OCI-LY3 (cell line): ENCODE measurements around the gene SRD5A1.

ENCODE experiments used
- H2AFZ ChIP-seq: fragments of 200-600, 300-600 bp; shearing (Covaris generic); 2 replicates; pipeline ENCODE4 v1.6.0; 2014; ENCODE audit warnings: antibody characterized with exemption, low read depth, low read length
- H3K27ac ChIP-seq: fragments of 200-600, 300-600 bp; sonication (generic); 2 replicates; pipeline ENCODE4 v1.5.1; 2014; ENCODE audit warnings: mild to moderate bottlenecking, low read length, moderate library complexity, mixed read lengths
- H3K27me3 ChIP-seq: fragments of 200-600, 300-600 bp; sonication (generic); 2 replicates; pipeline ENCODE4 v1.6.1; 2014; ENCODE audit warnings: low read depth, low read length, mixed read lengths
- H3K36me3 ChIP-seq: fragments of 200-600, 300-600 bp; sonication (generic); replicated peaks from 2 replicates; pipeline ENCODE3; 2014; ENCODE audit warnings: low read depth, low read length, mixed read lengths
- H3K4me1 ChIP-seq: fragments of 300-600, 200-600 bp; sonication (generic); 2 replicates; pipeline ENCODE4 v1.6.1; 2014; ENCODE audit warnings: low read length, mixed read lengths
- H3K4me2 ChIP-seq: fragments of 200-600, 300-600 bp; sonication (generic); 2 replicates; pipeline ENCODE4 v1.6.1; 2014; ENCODE audit warnings: low read length, mixed read lengths
- H3K4me3 ChIP-seq: fragments of 300-600, 200-600 bp; sonication (generic); 2 replicates; pipeline ENCODE4 v1.5.1; 2014; ENCODE audit warnings: antibody characterized with exemption, mild to moderate bottlenecking, low read length, moderate library complexity
- H3K79me2 ChIP-seq: fragments of 300-600, 200-600 bp; shearing (Covaris generic); 2 replicates; pipeline ENCODE4 v1.6.1; 2014; ENCODE audit warnings: mild to moderate bottlenecking, low read length, mixed read lengths
- H3K9ac ChIP-seq: fragments of 300-600, 200-600 bp; shearing (Covaris generic); 2 replicates; pipeline ENCODE4 v1.6.0; 2014; ENCODE audit warnings: mild to moderate bottlenecking, low read length, moderate library complexity
- H3K9me3 ChIP-seq: fragments of 200-600, 300-600 bp; shearing (Covaris generic); 2 replicates; pipeline ENCODE4 v1.6.1; 2014; ENCODE audit warnings: low read length, mixed read lengths; ENCODE audit not compliant: insufficient read depth
- H4K20me1 ChIP-seq: fragments of 200-600, 300-600 bp; sonication (generic); 2 replicates; pipeline ENCODE4 v1.6.1; 2016; ENCODE audit warnings: low read length, mixed read lengths; ENCODE audit not compliant: insufficient read depth
- EZH2phosphoT487 ChIP-seq: fragments of 200-600 bp; shearing (Covaris generic); IDR thresholded peaks from 2 replicates; pipeline ENCODE4 v1.6.1; 2018; ENCODE audit warnings: antibody characterized with exemption, mixed run types, low read depth
- TF ChIP-seq, protein P1 (sequence below): fragments of 200-600, 300-600 bp; sonication (generic); IDR thresholded peaks from 2 replicates; pipeline ENCODE4 v1.5.1; 2014; ENCODE audit warnings: antibody characterized with exemption, low read length, low read depth

Gene SRD5A1

DNA sequence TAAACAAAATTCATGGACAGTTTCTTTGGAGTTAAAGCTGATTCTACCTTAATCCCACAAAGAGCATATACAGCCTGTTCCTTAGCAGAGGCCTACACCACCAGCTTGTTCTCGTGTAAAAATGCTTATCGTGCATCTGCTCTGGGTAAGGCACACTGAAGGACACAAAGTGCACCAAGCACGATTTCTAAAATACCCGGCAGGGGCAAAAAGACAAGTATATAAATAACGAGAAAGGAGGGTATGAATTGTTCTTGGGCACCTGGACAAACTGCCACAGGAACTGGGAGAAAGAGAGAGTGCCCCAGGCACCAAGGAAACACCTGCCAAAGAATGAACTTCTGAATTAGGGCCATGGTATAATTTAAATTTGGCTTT, 25.7 kb upstream of the SRD5A1 start:
- H3K79me2 ChIP-seq, result no peaks in the 10 kb centered on the region
- H3K4me2 ChIP-seq, result no peak overlapping the region
- no peaks in the 10 kb centered on the region for H3K9me3 ChIP-seq
- H3K4me3 ChIP-seq, result no peak overlapping the region
- TF ChIP-seq EZH2phosphoT487, result no peak
- TF ChIP-seq, protein P1, sequence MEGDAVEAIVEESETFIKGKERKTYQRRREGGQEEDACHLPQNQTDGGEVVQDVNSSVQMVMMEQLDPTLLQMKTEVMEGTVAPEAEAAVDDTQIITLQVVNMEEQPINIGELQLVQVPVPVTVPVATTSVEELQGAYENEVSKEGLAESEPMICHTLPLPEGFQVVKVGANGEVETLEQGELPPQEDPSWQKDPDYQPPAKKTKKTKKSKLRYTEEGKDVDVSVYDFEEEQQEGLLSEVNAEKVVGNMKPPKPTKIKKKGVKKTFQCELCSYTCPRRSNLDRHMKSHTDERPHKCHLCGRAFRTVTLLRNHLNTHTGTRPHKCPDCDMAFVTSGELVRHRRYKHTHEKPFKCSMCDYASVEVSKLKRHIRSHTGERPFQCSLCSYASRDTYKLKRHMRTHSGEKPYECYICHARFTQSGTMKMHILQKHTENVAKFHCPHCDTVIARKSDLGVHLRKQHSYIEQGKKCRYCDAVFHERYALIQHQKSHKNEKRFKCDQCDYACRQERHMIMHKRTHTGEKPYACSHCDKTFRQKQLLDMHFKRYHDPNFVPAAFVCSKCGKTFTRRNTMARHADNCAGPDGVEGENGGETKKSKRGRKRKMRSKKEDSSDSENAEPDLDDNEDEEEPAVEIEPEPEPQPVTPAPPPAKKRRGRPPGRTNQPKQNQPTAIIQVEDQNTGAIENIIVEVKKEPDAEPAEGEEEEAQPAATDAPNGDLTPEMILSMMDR, result no peak
- peaks cover 34% of the 10 kb centered on the region for H3K36me3 ChIP-seq
- no peaks in the 10 kb centered on the region for H3K4me1 ChIP-seq
- no peaks in the 10 kb centered on the region for H3K27me3 ChIP-seq
- H4K20me1 ChIP-seq, result no peaks in the 10 kb centered on the region
- no peak overlapping the region for H3K9ac ChIP-seq
- no peak overlapping the region for H2AFZ ChIP-seq
- H3K27ac ChIP-seq, result no peak overlapping the region

DNA sequence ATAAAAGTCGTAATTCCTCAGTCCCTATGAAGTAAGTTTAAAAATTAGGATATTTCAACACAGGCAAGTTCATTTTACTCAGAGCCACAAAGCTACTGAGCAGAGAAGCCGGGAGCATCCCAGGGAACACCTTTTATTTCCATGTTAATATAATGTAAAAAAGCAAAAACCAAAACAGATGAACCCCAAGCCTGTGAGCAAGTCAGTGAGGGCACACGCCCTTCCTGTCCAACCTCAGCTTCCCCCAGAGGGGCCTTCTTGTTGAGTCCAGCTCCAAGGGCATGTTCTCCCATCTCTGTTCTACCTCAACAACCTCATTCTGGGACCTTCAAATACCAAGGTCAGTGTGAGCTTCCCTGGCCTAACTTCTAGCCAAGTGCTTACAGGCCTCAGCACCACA, 25.2 kb upstream of the SRD5A1 start:
- no peak overlapping the region for H3K9ac ChIP-seq
- H4K20me1 ChIP-seq, result no peaks in the 10 kb centered on the region
- peaks cover 31% of the 10 kb centered on the region for H3K36me3 ChIP-seq
- H3K4me1 ChIP-seq, result no peaks in the 10 kb centered on the region
- no peaks in the 10 kb centered on the region for H3K9me3 ChIP-seq
- H3K27me3 ChIP-seq, result no peaks in the 10 kb centered on the region
- H3K4me2 ChIP-seq, result no peak overlapping the region
- H2AFZ ChIP-seq, result no peak overlapping the region
- TF ChIP-seq EZH2phosphoT487, result no peak
- TF ChIP-seq, protein P1, result no peak
- H3K27ac ChIP-seq, result no peak overlapping the region
- no peaks in the 10 kb centered on the region for H3K79me2 ChIP-seq
- no peak overlapping the region for H3K4me3 ChIP-seq

DNA sequence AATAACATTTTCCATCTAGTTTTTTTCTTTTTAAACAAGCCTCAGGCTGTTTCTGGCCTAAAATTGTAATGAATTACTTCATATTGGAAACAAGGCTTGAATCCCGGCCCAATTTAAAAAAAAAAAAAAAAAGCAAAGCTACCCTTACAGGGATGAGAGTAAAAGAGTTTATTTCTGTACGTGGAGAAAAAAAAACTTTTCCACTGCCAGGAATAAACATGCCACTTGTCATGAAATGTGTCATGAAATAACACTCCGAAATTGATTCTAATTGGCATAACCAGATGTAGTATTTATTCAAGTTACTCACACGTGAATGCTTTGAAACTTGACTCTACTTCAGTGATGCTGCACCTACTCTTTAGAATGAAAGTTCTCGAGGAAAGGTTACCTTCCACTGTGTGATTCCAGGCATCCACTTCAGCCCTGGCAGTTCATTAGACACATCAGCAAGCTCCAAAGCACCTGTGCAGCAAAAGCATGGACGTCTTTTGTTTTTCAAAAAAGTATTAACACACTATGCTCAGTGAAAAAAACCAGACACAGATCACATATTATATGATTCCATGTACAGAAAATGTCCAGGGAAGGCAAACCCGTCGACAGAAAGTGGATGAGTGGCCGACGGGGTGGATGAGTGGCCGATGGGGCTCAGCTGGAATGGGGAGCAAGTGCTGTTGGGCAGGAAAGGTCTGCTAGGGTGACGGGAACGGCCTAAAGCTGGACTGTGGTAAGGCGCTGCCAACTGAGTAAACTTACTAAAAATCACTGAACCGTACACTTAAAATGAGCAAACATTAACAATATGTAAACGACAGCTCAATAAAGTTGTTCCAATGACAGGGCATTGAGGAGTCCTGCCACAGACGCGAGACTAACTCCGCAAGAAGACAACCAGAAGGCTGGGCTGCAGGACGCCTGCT, 21.6 kb upstream of the SRD5A1 start:
- TF ChIP-seq EZH2phosphoT487, result no peak
- TF ChIP-seq, protein P1, result no peak
- Histone ChIP-seq H3K9ac (no peak overlapping the region), H3K9me3 (no peaks in the 10 kb centered on the region), H3K27ac (no peak overlapping the region), H3K4me3 (no peak overlapping the region), H3K27me3 (no peaks in the 10 kb centered on the region), H3K4me2 (no peak overlapping the region), H3K36me3 (peaks cover 49% of the 10 kb centered on the region), H4K20me1 (no peaks in the 10 kb centered on the region), H2AFZ (no peak overlapping the region), H3K79me2 (peaks cover 26% of the 10 kb centered on the region; the same call in 1 of the 2 replicates), H3K4me1 (no peaks in the 10 kb centered on the region)

DNA sequence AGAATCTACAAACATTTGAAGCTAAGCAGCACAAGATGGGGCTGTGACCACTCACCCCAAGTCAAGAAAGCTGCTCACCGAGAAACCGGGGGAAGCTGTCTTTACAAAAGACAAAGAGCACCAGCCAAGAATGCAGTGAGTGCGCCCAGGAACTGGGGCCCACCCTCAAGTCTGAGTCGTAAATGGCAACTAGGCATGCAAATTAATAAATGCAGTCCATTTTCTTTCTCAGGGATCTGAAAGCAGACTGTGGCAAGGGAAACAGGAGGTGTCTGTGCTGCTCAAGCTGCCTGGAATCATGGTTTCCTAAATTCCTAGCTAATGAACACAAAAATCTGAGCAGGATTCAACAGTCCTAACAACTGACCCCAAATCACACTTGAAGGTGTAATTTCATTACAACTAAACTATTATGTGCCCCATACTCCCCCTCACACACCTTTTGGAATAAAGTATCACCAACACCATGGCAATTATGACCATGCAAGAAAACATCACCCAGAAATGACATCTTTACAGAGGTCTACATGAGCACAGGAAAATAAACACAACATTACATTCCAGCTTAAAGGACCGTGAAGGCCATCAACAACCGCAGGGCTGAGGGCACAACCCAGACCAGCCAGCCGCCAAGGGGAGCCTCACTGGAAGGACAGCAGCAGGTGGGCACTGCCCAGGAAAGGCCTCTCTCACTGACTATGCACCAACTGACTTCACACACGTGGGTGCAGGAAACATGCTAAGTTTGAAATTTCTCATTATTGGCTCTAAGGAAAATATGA, 18.0 kb upstream of the SRD5A1 start:
- Histone ChIP-seq H3K4me2 (no peak overlapping the region), H3K9ac (no peak overlapping the region), H3K27ac (no peak overlapping the region), H3K79me2 (peaks cover 26% of the 10 kb centered on the region; the same call in 1 of the 2 replicates), H3K9me3 (no peaks in the 10 kb centered on the region), H3K36me3 (peaks cover 63% of the 10 kb centered on the region), H3K4me1 (no peaks in the 10 kb centered on the region), H3K27me3 (no peaks in the 10 kb centered on the region), H3K4me3 (no peak overlapping the region), H4K20me1 (no peaks in the 10 kb centered on the region), H2AFZ (no peak overlapping the region)
- no peak for TF ChIP-seq EZH2phosphoT487
- TF ChIP-seq, protein P1, result no peak
